Measurements from ENCODE around the gene PGA4.

PGA4 gene

GRCh38 chr11:61270354-61271076, 48.4 kb downstream of the PGA4 start:
- Histone ChIP-seq H3K27me3 (ENCODE audit: insufficient read depth, low read length) (no peaks in the 10 kb centered on the region), H3K27ac (ENCODE audit: low read depth, low read length) (no peak overlapping the region), H3K36me3 (ENCODE audit: insufficient read depth, low read length) (peaks cover 32% of the 10 kb centered on the region; the same call in 1 of the 2 replicates), H3K4me3 (ENCODE audit: low read length) (no peak overlapping the region), H3K4me1 (ENCODE audit: insufficient read depth, low read length) (no peaks in the 10 kb centered on the region), H3K9ac (ENCODE audit: low read depth, low read length) (no peak overlapping the region), H3K9me3 (ENCODE audit: insufficient read depth, low read depth, low read length) (no peaks in the 10 kb centered on the region)
- 91% methylated on average over 7 of the region's 7 CpGs for WGBS

DNA sequence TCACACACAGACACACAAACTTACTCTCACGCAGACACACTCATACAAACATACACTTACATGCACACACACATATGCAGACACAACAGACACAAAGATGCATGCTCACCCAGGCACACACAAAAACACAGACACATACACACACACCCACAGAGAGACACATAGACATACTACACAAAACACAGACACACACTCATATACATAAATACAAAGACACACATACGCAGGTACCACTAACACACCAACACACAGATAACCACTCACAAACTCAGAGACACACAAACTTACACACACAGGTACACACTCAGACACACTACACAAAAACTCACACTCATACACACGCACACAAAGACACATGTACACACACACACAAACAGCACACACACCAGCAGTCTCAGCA, 50.6 kb downstream of the PGA4 start:
- WGBS, result 93% methylated on average over 3 of the region's 3 CpGs
- H3K27me3 ChIP-seq (ENCODE audit: insufficient read depth, low read length), result no peaks in the 10 kb centered on the region
- 0 out of 2 replicates have a peak, but pooled peaks cover under 1% of the 10 kb centered on the region for H3K4me1 ChIP-seq (ENCODE audit: insufficient read depth, low read length)
- H3K4me3 ChIP-seq (ENCODE audit: low read length), result no peak overlapping the region
- no peak overlapping the region for H3K9ac ChIP-seq (ENCODE audit: low read depth, low read length)
- H3K27ac ChIP-seq (ENCODE audit: low read depth, low read length), result no peak overlapping the region
- H3K36me3 ChIP-seq (ENCODE audit: insufficient read depth, low read length), result peaks cover 29% of the 10 kb centered on the region; the same call in 1 of the 2 replicates
- no peaks in the 10 kb centered on the region for H3K9me3 ChIP-seq (ENCODE audit: insufficient read depth, low read depth, low read length)

DNA sequence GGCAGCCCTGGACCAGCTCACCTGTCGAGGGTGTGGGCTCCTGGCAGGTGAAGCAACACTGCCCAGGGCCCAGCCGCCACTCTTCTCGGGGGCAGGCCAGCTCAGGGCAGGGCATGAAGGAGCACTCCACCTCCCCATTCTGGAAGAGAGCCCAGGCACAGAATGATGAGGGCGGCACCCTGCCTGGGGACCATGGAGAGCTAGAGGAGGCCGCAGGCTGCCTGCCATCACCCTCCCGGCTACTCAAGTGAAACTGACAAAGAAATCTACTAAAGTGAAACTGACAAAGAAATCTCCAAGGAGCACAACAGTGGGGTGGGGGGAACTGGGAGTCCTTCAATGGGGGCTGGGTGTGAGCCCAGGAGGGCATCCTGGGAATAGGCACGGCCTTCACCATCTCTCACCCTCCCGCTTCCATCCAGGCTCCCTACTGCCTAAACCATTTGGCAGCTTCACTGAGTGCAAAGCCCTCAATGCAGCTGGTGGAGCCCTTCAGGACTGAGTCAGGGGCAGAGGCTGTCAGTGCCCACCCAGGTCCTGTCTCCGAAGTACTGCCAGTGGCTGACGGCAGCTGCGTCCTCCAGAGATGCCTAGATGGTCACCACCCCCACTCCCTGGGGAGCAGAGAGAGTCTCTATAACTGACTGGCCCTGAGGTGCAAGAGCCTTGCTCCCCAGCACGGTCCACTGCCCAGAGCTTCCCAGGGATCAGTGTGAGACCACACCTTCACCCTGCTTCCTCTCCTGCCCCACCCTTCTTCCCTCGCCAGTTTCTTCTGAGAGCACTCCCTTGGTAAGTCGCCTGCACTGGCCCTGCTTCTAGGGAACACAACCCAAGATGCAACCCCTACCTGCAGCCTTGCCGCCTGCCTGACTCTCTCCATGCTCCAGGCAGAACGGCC, 51.3 kb downstream of the PGA4 start:
- peaks cover 7% of the 10 kb centered on the region for H3K4me1 ChIP-seq (ENCODE audit: insufficient read depth, low read length)
- H3K36me3 ChIP-seq (ENCODE audit: insufficient read depth, low read length), result peaks cover 34% of the 10 kb centered on the region; the same call in 1 of the 2 replicates
- no peaks in the 10 kb centered on the region for H3K9me3 ChIP-seq (ENCODE audit: insufficient read depth, low read depth, low read length)
- H3K27ac ChIP-seq (ENCODE audit: low read depth, low read length), result no peak overlapping the region
- H3K4me3 ChIP-seq (ENCODE audit: low read length), result no peak overlapping the region
- WGBS, result 92% methylated on average over 16 of the region's 16 CpGs
- H3K27me3 ChIP-seq (ENCODE audit: insufficient read depth, low read length), result 0 out of 2 replicates have a peak, but pooled peaks cover 5% of the 10 kb centered on the region
- no peak overlapping the region; the same call in 1 of the 2 replicates for H3K9ac ChIP-seq (ENCODE audit: low read depth, low read length)

DNA sequence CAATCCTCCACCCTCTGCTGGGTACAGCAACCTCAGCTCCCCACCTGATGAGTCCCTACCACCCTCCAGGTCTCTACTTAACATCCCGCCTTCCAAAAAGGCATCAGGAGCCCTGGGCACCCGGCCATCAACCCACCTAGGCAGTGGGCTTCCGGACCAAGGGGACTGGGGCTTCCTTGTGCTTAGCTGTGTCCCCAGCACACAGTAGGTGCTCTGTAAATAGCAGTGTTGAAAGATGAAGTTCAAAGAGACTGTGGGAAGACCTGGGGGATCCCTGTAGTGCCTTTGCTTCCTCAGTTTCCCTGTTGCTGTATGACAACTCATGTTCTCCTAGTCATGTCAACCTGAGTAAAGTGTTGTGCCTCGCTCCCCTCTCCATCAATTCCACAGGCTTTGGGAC, 51.9 kb downstream of the PGA4 start:
- H3K36me3 ChIP-seq (ENCODE audit: insufficient read depth, low read length), result peaks cover 36% of the 10 kb centered on the region; the same call in 1 of the 2 replicates
- 0 out of 2 replicates have a peak, but pooled peaks cover 5% of the 10 kb centered on the region for H3K27me3 ChIP-seq (ENCODE audit: insufficient read depth, low read length)
- no peaks in the 10 kb centered on the region for H3K9me3 ChIP-seq (ENCODE audit: insufficient read depth, low read depth, low read length)
- H3K4me1 ChIP-seq (ENCODE audit: insufficient read depth, low read length), result peaks cover 8% of the 10 kb centered on the region
- no peak overlapping the region; the same call in 1 of the 2 replicates for H3K9ac ChIP-seq (ENCODE audit: low read depth, low read length)
- no peak overlapping the region for H3K27ac ChIP-seq (ENCODE audit: low read depth, low read length)
- H3K4me3 ChIP-seq (ENCODE audit: low read length), result no peak overlapping the region
- WGBS, result 94% methylated on average over 4 of the region's 4 CpGs

DNA sequence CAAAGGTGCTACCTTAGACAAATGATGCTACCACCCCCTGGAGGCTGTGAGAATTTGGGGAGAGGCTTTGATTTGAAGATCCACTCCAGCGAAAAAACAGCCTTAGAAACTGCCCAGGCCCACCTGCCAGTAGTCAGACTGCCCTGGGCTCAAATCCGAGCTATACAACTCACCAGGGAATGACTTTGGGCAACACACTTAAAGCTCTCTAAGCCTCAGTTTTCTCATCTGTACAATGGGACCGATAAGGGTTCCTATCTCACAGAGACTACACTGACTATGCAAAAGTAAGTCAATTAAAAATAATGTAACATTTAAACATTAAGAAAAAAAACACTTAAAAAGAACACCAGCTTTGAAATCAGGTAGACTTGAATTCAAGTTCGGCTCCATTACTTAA, 53.0 kb downstream of the PGA4 start:
- no peaks in the 10 kb centered on the region for H3K9me3 ChIP-seq (ENCODE audit: insufficient read depth, low read depth, low read length)
- 91% methylated on average over 4 of the region's 4 CpGs for WGBS
- peaks cover 37% of the 10 kb centered on the region; the same call in 1 of the 2 replicates for H3K36me3 ChIP-seq (ENCODE audit: insufficient read depth, low read length)
- no peak overlapping the region for H3K9ac ChIP-seq (ENCODE audit: low read depth, low read length)
- no peak overlapping the region for H3K4me3 ChIP-seq (ENCODE audit: low read length)
- H3K27me3 ChIP-seq (ENCODE audit: insufficient read depth, low read length), result 0 out of 2 replicates have a peak, but pooled peaks cover 5% of the 10 kb centered on the region
- H3K4me1 ChIP-seq (ENCODE audit: insufficient read depth, low read length), result peaks cover 11% of the 10 kb centered on the region
- H3K27ac ChIP-seq (ENCODE audit: low read depth, low read length), result no peak overlapping the region

DNA sequence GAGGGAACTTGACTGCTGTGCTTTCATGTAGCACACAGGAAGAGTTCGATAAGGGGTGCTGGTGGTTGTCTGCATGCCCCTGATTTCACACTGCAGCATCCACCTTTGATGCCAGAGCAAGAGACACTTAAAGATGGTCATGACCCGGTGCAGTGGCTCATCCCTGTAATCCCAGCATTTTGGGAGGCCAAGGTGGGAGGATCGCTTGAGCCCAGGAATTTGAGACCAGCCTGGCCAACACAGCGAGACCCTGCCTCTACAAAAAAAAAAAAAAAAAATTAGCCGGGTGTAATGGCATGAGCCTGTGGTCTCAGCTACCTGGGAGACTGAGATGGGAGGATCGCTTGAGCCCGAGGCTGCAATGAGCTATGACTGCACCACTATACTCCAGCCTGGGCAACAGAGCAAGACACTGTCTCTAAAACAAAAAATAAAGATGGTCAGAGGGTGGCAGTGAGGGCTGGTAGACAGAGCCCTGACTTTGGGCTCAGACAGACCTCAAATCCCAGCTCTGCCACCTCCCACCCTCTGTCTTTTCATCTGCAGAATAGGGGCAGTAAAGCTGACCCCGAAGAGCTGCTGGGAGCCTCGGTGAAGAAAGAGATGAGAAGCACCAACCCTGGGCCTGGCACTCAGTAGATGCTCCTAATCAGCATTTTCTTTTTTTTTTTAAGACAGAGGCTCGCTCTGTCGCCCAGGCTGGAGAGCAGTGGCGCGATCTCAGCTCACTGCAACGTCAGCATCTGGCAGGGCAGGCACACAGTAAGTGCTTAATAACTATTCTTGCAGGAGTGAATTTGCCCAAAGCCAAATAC, 55.2 kb downstream of the PGA4 start:
- no peak overlapping the region for H3K9ac ChIP-seq (ENCODE audit: low read depth, low read length)
- H3K4me3 ChIP-seq (ENCODE audit: low read length), result no peak overlapping the region
- H3K9me3 ChIP-seq (ENCODE audit: insufficient read depth, low read depth, low read length), result no peaks in the 10 kb centered on the region
- WGBS, result 81% methylated on average over 14 of the region's 14 CpGs
- H3K36me3 ChIP-seq (ENCODE audit: insufficient read depth, low read length), result peaks cover 30% of the 10 kb centered on the region; the same call in 1 of the 2 replicates
- 0 out of 2 replicates have a peak, but pooled peaks cover 5% of the 10 kb centered on the region for H3K27me3 ChIP-seq (ENCODE audit: insufficient read depth, low read length)
- H3K27ac ChIP-seq (ENCODE audit: low read depth, low read length), result no peak overlapping the region
- peaks cover 13% of the 10 kb centered on the region for H3K4me1 ChIP-seq (ENCODE audit: insufficient read depth, low read length)

GRCh38 chr11:61278001-61278470, 55.9 kb downstream of the PGA4 start:
- Histone ChIP-seq H3K9ac (ENCODE audit: low read depth, low read length) (no peak overlapping the region), H3K9me3 (ENCODE audit: insufficient read depth, low read depth, low read length) (no peaks in the 10 kb centered on the region), H3K36me3 (ENCODE audit: insufficient read depth, low read length) (peaks cover 30% of the 10 kb centered on the region; the same call in 1 of the 2 replicates)

DNA sequence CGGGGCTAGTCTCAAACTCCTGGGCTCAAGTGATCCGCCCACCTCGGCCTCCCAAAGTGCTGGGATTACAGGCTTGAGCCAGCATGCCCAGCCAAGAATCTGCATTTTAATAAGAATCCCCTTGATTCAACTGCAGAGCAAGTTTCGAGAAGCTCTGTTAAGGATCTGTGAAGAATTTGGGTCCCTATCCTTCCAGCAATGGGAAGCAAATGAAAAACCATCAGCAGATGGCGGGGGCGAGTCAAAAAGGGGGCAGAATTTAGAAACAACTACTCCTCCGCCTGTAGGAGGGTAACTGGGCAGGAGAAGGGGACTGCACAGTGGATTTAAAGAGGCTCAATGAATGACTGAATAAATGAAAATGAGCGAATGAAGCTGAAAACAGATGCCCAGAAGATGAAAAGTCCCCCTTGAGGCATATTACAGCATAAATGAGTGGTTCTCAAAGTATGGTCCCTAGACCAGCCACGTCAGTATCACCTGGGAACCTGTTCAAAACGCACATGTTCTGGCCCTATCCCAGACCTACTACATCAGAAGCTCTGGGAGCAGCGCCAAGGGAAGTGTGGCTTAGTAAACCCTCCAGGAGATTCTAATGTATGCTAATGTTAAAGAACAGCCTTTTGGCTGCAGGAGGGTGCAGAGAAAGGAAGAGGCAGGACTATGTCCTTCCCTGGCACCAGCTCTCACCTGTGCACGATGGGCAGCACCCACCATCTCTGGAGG, 58.0 kb downstream of the PGA4 start:
- WGBS, result 68% methylated on average over 12 of the region's 12 CpGs

More at GRCh38 chr11:61278001-61278470, 55.9 kb downstream of the PGA4 start:
- H3K27me3 ChIP-seq (ENCODE audit: insufficient read depth, low read length), result peaks cover 5% of the 10 kb centered on the region; the same call in 1 of the 2 replicates
- H3K4me3 ChIP-seq (ENCODE audit: low read length), result no peak overlapping the region
- 63% methylated on average over 10 of the region's 10 CpGs for WGBS
- H3K27ac ChIP-seq (ENCODE audit: low read depth, low read length), result no peak overlapping the region
- H3K4me1 ChIP-seq (ENCODE audit: insufficient read depth, low read length), result peaks cover 13% of the 10 kb centered on the region

GRCh38 chr11:61280883-61281580, 58.9 kb downstream of the PGA4 start:
- peaks cover 13% of the 10 kb centered on the region for H3K4me1 ChIP-seq (ENCODE audit: insufficient read depth, low read length)
- H3K9ac ChIP-seq (ENCODE audit: low read depth, low read length), result no peak overlapping the region
- H3K36me3 ChIP-seq (ENCODE audit: insufficient read depth, low read length), result peaks cover 27% of the 10 kb centered on the region
- WGBS, result 90% methylated on average over 20 of the region's 20 CpGs
- H3K4me3 ChIP-seq (ENCODE audit: low read length), result no peak overlapping the region
- H3K9me3 ChIP-seq (ENCODE audit: insufficient read depth, low read depth, low read length), result no peaks in the 10 kb centered on the region
- peaks cover 5% of the 10 kb centered on the region; the same call in 1 of the 2 replicates for H3K27me3 ChIP-seq (ENCODE audit: insufficient read depth, low read length)
- H3K27ac ChIP-seq (ENCODE audit: low read depth, low read length), result no peak overlapping the region

More for the DNA sequence above, 58.0 kb downstream of the PGA4 start:
- no peak overlapping the region for H3K9ac ChIP-seq (ENCODE audit: low read depth, low read length)
- no peak overlapping the region for H3K27ac ChIP-seq (ENCODE audit: low read depth, low read length)
- peaks cover 27% of the 10 kb centered on the region; the same call in 1 of the 2 replicates for H3K36me3 ChIP-seq (ENCODE audit: insufficient read depth, low read length)
- peaks cover 13% of the 10 kb centered on the region for H3K4me1 ChIP-seq (ENCODE audit: insufficient read depth, low read length)
- peaks cover 5% of the 10 kb centered on the region; the same call in 1 of the 2 replicates for H3K27me3 ChIP-seq (ENCODE audit: insufficient read depth, low read length)
- no peak overlapping the region for H3K4me3 ChIP-seq (ENCODE audit: low read length)
- H3K9me3 ChIP-seq (ENCODE audit: insufficient read depth, low read depth, low read length), result no peaks in the 10 kb centered on the region
